HG02610 (cell line): Measurements from ENCODE around the gene LURAP1L.

Experiments used
- ATAC-seq: cut with Tn5 transposase; IDR thresholded peaks from one replicate; pipeline ENCODE4 v1.9.1; 2021; ENCODE audit warnings: mild to moderate bottlenecking, moderate library complexity; ENCODE audit not compliant: unreplicated experiment

LURAP1L gene, protein sequence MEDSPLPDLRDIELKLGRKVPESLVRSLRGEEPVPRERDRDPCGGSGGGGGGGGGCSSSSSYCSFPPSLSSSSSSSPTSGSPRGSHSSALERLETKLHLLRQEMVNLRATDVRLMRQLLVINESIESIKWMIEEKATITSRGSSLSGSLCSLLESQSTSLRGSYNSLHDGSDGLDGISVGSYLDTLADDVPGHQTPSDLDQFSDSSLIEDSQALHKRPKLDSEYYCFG

GRCh38 chr9:12774861-12775678 is at the start of gene LURAP1L:
Gene LURAP1L, plus strand, starts transcription at chr9:12775020. Its CDS starts 696 bp downstream, at chr9:12775716.
- peak; percentile 11 for ATAC-seq

DNA sequence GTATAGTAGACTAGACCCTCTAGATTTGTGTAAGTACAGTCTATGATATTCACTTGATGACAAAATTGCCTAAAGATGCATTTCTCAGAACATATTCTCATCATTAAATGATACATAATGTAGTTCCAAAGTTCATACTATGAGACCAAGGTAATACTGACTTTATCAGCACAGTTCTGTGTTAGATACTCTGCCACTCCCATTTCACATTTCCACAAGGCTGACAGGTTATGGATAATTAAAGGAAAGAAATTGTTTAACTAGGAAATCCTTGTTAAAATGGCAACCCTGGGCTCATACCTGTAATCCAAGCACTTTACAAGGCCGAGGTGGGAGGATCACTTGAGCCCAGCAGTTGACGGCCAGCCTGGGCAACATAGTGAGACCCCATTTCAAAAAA is 48.0 kb upstream of the LURAP1L start:
- ATAC-seq = no peak

DNA sequence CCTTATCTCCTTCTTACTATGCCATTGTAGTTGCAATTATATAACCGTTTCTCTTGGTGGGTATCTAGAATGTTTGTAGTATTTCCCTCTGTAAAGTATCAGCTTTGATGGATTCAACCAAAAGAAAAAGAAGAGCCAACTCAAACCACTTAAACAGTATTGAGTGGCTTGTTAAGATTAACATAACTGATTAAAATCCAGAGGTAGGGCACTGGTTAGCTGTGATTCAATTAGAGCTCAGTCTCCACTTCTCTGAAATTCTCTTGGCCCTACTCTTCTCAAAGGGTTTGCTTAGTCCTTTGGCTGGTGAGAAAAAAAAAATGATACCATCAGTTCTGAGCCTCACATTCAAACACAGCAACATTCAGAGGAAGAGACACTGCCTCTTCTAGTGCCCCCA is 44.6 kb upstream of the LURAP1L start:
- no peak for ATAC-seq

DNA sequence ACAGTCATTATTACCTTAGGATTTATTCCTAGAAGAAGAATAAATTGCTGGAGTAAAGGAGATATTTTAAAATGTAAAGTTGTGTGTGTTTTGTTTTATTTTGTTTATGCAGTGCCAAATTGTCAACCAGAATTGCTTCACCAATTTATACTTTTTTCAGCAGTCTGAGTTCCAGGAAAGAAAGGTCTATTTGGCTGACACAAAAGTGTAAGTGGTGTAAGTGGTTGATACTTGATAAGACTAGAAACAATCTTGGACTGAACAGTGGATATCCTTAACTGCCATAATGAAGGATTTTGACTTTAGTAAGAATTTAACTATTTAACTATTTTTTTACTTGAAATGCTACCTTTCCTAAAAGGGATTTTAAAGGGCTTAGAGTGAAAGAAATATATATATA is 43.9 kb upstream of the LURAP1L start:
- ATAC-seq = no peak

- ATAC-seq = no peak
Observed at GRCh38 chr9:12732971-12733370, 41.8 kb upstream of the LURAP1L start.

- ATAC-seq = peak; percentile 74
Observed at GRCh38 chr9:12735665-12736064, 39.2 kb upstream of the LURAP1L start.

GRCh38 chr9:12737871-12738270 is 36.9 kb upstream of the LURAP1L start:
- no peak for ATAC-seq

DNA sequence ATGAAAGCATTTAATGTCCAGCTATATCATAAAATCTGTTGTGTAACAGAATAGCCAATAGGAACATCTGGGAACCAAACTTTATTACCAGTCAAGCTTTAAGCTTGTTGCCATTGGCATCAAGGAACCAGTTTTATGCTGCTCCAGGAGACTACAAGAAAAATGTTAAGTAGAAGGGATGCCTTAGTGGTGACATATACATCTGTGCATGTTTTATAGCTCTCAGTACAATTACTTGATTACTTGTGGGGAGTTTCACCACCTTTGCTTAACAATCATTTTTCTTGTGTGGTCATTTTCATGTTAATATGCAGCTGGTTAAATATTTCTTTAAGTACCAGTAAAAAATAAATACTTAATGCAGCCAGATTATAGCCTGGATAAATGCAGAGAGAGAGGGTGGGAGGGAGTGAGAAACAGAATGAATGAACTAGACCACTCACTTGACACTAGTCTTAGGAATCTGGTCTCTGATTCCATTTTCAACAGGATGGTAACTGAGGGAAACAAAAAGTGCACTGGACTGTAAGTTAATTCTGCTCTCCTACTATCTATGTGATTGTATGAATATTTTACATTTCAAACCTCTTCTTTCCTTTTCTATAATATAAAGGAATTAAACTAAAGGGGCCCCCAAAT is 35.7 kb upstream of the LURAP1L start:
- ATAC-seq = no peak

GRCh38 chr9:12740845-12741244 is 34.0 kb upstream of the LURAP1L start:
- ATAC-seq = no peak

GRCh38 chr9:12748016-12748415 is 26.8 kb upstream of the LURAP1L start:
- ATAC-seq = no peak

DNA sequence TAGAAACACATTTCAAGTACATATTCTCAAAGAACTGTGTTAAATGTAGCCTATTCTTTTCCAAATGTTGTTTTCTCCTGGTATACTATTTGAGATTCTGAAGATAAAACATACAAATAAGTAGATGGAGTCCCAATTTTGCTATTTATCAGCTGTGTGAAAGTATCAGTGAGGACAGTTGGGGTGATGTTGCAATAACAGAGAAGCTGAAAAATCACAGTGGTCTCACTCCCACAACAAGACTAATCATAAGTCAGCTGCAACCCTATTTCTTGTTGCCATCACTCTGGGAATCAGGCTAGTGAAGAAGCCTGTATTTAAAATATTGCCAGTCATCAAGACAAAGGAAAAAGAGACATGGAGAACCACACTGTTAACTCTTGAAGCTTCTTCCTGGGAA is 25.9 kb upstream of the LURAP1L start:
- ATAC-seq = no peak

GRCh38 chr9:12753931-12754330 is 20.9 kb upstream of the LURAP1L start:
- ATAC-seq = no peak

DNA sequence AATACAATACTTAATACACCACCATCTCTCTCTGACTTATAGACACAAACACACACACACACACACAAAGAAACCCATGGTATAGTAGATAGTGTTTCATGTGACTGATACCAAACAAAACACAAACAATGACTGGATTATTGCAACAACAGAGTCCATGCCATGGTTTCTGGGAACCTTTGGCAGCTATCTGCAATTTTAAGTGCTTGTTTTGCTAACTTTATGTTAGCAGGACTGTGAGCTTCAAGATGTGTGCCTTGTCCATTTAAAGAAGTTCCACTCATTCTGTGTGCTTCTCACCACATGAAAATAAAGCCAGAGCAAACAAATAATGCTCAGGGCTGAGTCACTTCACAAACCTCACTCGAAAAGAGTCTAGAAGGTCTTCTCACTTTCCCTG is 15.1 kb upstream of the LURAP1L start:
- ATAC-seq = no peak

DNA sequence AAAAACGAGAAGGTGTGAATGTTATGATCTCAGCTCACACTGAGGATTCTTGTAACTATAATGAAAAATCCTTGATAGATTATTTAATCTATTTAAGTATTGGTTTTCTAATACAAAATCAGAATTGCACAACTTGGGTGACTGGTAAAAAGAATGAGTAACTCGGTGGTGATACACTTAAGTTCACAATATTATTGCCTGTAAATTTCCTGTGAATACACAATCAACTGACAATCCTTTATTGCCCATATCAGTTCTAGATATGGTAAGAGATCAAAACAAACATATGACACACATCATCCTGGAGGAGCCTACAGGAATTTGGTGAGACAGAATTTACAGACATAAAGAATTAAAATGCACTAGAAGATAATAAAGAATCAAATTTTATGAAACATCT is 14.1 kb upstream of the LURAP1L start:
- no peak for ATAC-seq

DNA sequence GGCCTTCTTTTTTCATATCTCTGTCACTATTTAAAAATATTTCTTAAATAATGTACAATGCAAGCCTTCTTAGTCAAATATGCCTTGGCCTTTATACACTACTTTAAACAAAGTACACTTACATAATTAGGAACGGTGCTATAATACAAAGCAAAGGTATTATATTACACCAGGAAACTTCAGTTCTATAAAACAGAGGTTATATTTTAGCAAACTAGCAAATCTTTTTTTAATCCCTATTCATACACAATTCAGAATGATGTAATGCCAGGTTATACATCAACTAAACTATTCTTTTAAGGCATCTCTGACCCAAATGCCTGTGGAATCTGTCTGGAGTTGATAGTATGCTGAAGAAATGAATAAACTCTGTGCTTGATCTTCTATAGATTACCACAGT is 10.7 kb upstream of the LURAP1L start:
- ATAC-seq = no peak

GRCh38 chr9:12765088-12765798 is 9.6 kb upstream of the LURAP1L start:
- no peak for ATAC-seq

DNA sequence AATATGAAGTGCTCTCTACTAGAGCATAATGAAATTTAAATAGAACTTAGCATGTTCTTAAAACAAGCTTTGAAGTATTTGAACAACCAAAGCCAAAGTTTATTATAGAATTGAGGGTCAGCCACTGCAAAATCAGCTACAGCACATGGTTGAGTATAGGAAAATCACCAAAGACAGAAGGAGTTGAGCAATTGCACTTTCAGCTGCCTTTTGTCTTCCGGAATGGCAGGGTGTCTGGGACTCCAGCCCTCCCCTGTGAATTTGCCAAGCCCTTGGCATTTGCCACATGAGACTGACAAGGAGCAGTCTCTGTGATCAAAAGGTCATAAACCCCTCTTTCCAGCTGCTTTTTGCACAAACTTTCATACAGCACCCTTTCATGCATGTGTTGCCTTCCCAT is 8.5 kb upstream of the LURAP1L start:
- ATAC-seq = no peak

DNA sequence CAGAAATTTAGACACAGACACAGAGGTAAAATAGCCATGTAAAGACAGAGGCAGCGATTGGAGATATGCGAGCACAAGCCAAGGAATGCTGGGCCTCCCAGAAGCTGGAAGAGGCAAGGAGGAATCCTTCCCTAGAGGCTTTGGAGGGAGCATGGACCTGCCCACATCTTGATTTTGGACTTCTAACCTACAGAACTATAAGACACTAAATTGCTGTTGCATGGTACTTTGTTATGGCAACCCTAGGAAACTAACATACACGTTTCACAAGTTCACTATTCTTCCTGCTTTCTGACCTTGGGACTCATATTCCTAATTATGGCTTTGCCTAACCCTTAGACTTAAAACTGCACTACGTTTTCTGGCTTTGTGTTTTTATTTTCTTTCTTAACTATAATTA is 4.6 kb upstream of the LURAP1L start:
- ATAC-seq = no peak

DNA sequence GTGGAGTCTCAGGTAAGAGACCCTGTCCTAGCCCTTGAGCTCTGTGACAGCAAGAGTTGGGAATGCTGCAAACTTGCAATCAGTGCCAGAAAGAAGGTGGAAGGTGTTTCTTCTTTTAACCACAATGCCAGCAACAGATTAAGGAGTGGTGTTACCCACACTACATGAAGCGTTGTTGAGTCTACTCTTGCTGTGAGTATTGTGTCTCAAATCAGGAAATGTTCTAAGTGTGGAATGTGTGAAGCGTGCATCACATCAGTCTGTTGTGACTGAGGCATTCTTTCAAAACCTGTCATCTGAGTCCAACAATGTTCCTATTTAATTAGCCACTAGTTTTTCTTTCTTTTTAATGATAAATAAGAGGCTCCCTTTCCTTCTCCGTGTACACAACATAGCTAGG is 2.9 kb upstream of the LURAP1L start:
- ATAC-seq = no peak

DNA sequence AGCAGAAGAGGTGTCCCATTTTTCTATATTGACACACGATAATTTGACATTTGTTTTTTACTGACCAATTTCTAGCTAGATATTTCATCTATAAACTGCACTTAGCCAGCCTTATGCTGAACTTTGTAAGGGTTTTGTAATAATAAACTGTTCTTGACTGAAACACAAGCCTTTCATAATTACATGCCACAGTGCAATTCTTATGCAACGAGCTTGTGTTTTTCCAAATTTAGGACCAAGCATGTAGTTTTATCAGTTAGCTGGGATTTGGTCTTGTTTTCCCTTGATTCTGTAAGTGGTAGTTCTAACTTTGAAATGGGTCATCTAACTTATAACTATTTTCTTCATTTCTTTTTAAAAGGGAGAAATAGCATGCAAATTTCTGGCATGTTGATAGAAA is 1.3 kb upstream of the LURAP1L start:
- ATAC-seq = no peak
